ENCODE results near the gene VPS50.

The VPS50 gene

DNA sequence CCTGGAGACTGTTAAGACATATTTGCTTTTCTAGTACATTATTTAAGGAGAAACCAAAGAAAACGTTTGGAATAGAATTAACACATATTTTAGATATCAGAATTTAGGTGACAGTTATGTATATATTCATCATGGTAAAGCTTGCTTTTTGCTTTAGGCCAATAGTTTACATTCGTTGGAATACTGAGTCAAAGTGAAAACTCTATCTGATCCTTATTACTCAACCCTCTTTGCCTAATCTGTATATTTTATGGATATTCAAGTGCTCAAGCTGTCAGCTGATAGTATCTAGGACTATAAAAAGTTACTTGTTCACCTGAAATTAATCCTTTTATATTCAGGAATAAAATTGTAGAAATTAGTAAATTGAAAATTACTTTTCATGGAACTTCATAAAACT, 61.1 kb downstream of the VPS50 start:
- H3K27me3 ChIP-seq (ENCODE audit: control insufficient read depth in 2 of 2, insufficient read depth in 2 of 2, low read length in 2 of 2): no peaks in the 10 kb centered on the region
- no peak overlapping the region for H3K9ac ChIP-seq (ENCODE audit: low read depth in 1 of 2, low read length in 2 of 2)
- H3K9me3 ChIP-seq (ENCODE audit: control insufficient read depth in 2 of 2, low read length in 2 of 2): no peaks in the 10 kb centered on the region
- no peak overlapping the region for H3K4me3 ChIP-seq (ENCODE audit: low read length in 2 of 2)
- no peaks in the 10 kb centered on the region for H3K4me1 ChIP-seq (ENCODE audit: control insufficient read depth in 2 of 2, insufficient read depth in 2 of 2, low read length in 2 of 2)
- no peak overlapping the region for H3K27ac ChIP-seq (ENCODE audit: low read depth in 2 of 2, low read length in 2 of 2)
- H3K36me3 ChIP-seq (ENCODE audit: control insufficient read depth in 2 of 2, insufficient read depth in 2 of 2, low read length in 2 of 2): peaks cover 5 to 14% of the 10 kb centered on the region in 2 donors

DNA sequence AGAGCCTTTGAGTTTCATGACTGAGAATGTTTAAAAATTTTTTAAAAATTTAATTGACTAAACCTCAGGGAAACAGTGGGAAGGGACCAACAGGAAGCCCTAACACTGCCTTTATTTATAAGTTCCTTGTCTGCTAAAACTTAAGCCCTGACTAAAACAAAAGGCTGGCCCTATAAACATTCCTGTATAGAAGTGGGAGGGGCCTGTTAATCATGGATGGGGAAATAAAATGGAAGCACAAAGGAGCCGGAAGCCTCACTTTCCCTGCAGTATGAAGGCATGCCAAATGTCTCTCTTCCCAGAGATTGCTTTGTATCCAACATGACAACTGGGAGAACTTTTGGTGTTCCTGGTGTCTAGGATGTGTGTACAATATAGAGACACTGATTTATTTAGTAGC, 66.0 kb downstream of the VPS50 start:
- Histone ChIP-seq H3K27me3 (ENCODE audit: control insufficient read depth in 2 of 2, insufficient read depth in 2 of 2, low read length in 2 of 2) (no peaks in the 10 kb centered on the region), H3K4me3 (ENCODE audit: low read length in 2 of 2) (no peak overlapping the region), H3K27ac (ENCODE audit: low read depth in 2 of 2, low read length in 2 of 2) (no peak overlapping the region), H3K4me1 (ENCODE audit: control insufficient read depth in 2 of 2, insufficient read depth in 2 of 2, low read length in 2 of 2) (no peaks in the 10 kb centered on the region), H3K36me3 (ENCODE audit: control insufficient read depth in 2 of 2, insufficient read depth in 2 of 2, low read length in 2 of 2) (peaks cover 5 to 9% of the 10 kb centered on the region in 2 donors), H3K9me3 (ENCODE audit: control insufficient read depth in 2 of 2, low read length in 2 of 2) (no peaks in the 10 kb centered on the region), H3K9ac (ENCODE audit: low read depth in 1 of 2, low read length in 2 of 2) (no peak overlapping the region)

DNA sequence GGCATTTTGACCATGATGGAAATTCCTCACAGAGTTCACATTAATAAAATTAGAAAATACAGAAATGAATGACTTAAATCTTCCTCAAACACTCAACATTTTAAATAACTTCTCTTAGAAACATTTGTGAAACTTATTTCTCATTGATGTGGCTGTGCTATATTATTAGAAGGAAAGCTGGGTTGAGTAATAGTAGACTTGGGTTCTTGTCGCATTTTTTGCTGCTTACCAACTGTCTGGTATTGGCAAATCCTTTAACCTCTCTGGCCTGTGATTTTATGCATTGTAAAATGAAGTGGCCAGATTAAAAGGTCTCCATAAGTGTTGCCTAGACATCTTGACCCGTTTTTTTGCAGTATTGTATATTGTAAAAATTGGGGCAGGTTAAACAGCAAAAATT, 66.5 kb downstream of the VPS50 start:
- Histone ChIP-seq H3K4me3 (ENCODE audit: low read length in 2 of 2) (no peak overlapping the region), H3K27ac (ENCODE audit: low read depth in 2 of 2, low read length in 2 of 2) (no peak overlapping the region), H3K4me1 (ENCODE audit: control insufficient read depth in 2 of 2, insufficient read depth in 2 of 2, low read length in 2 of 2) (no peaks in the 10 kb centered on the region), H3K36me3 (ENCODE audit: control insufficient read depth in 2 of 2, insufficient read depth in 2 of 2, low read length in 2 of 2) (peaks cover 5 to 9% of the 10 kb centered on the region in 2 donors), H3K27me3 (ENCODE audit: control insufficient read depth in 2 of 2, insufficient read depth in 2 of 2, low read length in 2 of 2) (no peaks in the 10 kb centered on the region), H3K9me3 (ENCODE audit: control insufficient read depth in 2 of 2, low read length in 2 of 2) (no peaks in the 10 kb centered on the region), H3K9ac (ENCODE audit: low read depth in 1 of 2, low read length in 2 of 2) (no peak overlapping the region)

DNA sequence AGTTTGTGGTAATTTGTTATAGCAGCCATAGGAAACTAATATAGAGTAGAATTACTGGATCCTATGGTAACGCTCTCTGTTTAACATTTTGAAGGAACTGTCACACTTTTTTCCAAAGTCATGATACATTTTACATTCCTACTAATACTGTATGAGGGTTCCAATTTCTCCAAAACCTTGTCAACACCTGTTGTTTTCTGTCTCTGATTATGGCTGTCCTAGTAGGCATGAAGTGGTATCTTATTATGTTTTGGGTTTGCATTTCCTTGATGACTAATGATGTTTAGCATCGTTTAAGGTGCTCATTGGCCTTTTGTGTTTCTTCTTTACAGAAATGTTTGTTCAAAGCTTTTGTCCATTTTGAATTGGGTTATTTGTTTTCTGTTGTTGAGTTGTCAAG, 69.6 kb downstream of the VPS50 start:
- H3K36me3 ChIP-seq (ENCODE audit: control insufficient read depth in 2 of 2, insufficient read depth in 2 of 2, low read length in 2 of 2): peaks cover 4 to 5% of the 10 kb centered on the region in 2 donors
- no peak overlapping the region for H3K27ac ChIP-seq (ENCODE audit: low read depth in 2 of 2, low read length in 2 of 2)
- no peaks in the 10 kb centered on the region for H3K9me3 ChIP-seq (ENCODE audit: control insufficient read depth in 2 of 2, low read length in 2 of 2)
- H3K4me1 ChIP-seq (ENCODE audit: control insufficient read depth in 2 of 2, insufficient read depth in 2 of 2, low read length in 2 of 2): no peaks in the 10 kb centered on the region
- H3K9ac ChIP-seq (ENCODE audit: low read depth in 1 of 2, low read length in 2 of 2): no peak overlapping the region
- H3K4me3 ChIP-seq (ENCODE audit: low read length in 2 of 2): no peak overlapping the region
- no peaks in the 10 kb centered on the region for H3K27me3 ChIP-seq (ENCODE audit: control insufficient read depth in 2 of 2, insufficient read depth in 2 of 2, low read length in 2 of 2)

DNA sequence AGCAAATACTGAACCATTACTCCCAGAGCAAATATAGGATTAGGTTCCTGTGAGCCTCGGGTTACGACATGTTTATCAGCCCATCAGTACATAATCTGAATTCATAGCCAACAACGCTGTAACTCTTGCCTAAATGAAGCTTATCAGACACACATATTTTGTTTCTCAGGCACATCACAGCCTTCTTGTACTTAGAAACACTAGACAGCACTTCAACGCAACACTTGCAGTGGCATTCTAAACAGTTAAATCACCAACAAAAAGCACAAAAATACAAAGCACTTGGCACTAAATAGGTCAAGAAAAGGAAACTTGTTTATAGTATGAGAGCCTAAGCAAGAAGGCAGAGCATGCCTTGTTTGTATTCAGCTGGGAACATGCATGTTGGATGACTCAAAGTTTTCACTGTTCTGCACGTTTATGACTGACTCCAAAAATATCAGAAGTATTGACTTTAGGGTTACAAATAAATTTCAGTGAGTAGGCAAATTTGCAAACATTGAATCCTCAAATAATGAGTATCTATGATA, 75.0 kb downstream of the VPS50 start:
- Histone ChIP-seq H3K9ac (ENCODE audit: low read depth in 1 of 2, low read length in 2 of 2) (no peak overlapping the region), H3K4me1 (ENCODE audit: control insufficient read depth in 2 of 2, insufficient read depth in 2 of 2, low read length in 2 of 2) (no peaks in the 10 kb centered on the region), H3K4me3 (ENCODE audit: low read length in 2 of 2) (no peak overlapping the region), H3K9me3 (ENCODE audit: control insufficient read depth in 2 of 2, low read length in 2 of 2) (no peaks in the 10 kb centered on the region), H3K27me3 (ENCODE audit: control insufficient read depth in 2 of 2, insufficient read depth in 2 of 2, low read length in 2 of 2) (no peaks in the 10 kb centered on the region), H3K36me3 (ENCODE audit: control insufficient read depth in 2 of 2, insufficient read depth in 2 of 2, low read length in 2 of 2) (peaks cover 10 to 16% of the 10 kb centered on the region in 2 donors), H3K27ac (ENCODE audit: low read depth in 2 of 2, low read length in 2 of 2) (no peak overlapping the region)

DNA sequence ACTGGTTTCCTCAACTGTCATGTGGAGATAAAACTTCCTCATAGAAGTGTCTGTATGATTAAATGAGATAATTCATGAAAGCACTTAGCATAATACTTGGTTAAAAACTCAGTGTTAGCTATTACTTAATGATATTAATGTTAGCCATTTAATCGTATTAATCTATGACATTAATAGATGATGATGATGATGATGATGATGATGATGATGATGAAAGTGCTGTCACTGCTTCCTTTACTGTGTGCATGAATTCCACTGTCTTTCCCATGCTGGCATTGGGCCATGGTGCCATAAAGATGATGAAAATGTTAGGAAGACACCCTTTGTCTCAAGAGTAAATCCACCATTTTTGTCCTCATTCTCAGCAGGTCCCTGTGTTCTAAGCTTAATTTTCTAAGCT, 75.8 kb downstream of the VPS50 start:
- no peaks in the 10 kb centered on the region for H3K4me1 ChIP-seq (ENCODE audit: control insufficient read depth in 2 of 2, insufficient read depth in 2 of 2, low read length in 2 of 2)
- peaks cover 13 to 21% of the 10 kb centered on the region in 2 donors for H3K36me3 ChIP-seq (ENCODE audit: control insufficient read depth in 2 of 2, insufficient read depth in 2 of 2, low read length in 2 of 2)
- H3K27me3 ChIP-seq (ENCODE audit: control insufficient read depth in 2 of 2, insufficient read depth in 2 of 2, low read length in 2 of 2): no peaks in the 10 kb centered on the region
- H3K27ac ChIP-seq (ENCODE audit: low read depth in 2 of 2, low read length in 2 of 2): no peak overlapping the region
- no peak overlapping the region for H3K4me3 ChIP-seq (ENCODE audit: low read length in 2 of 2)
- H3K9ac ChIP-seq (ENCODE audit: low read depth in 1 of 2, low read length in 2 of 2): no peak overlapping the region
- no peaks in the 10 kb centered on the region for H3K9me3 ChIP-seq (ENCODE audit: control insufficient read depth in 2 of 2, low read length in 2 of 2)

DNA sequence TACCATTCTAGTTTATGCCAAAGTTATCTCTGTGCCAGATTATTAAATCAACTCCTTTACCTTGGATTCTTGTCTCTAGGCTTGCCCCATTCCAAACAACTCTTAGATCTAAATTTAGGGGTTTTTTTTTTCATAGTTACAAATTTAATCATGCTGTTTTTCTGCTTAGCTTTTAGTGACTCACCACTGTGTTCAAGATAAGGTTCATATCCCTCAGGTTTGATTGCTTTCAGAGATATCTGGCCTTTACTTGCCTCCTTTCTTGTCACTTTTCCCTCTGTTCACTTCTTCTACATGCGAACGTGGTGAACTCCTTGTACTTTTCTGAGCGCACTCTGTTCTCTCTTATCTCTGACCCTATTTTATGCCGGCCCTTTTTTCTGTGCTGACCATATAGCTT, 78.2 kb downstream of the VPS50 start:
- H3K36me3 ChIP-seq (ENCODE audit: control insufficient read depth in 2 of 2, insufficient read depth in 2 of 2, low read length in 2 of 2): peaks cover 23 to 28% of the 10 kb centered on the region in 2 donors
- H3K9ac ChIP-seq (ENCODE audit: low read depth in 1 of 2, low read length in 2 of 2): no peak overlapping the region
- H3K27me3 ChIP-seq (ENCODE audit: control insufficient read depth in 2 of 2, insufficient read depth in 2 of 2, low read length in 2 of 2): no peaks in the 10 kb centered on the region
- H3K4me3 ChIP-seq (ENCODE audit: low read length in 2 of 2): no peak overlapping the region
- H3K9me3 ChIP-seq (ENCODE audit: control insufficient read depth in 2 of 2, low read length in 2 of 2): no peaks in the 10 kb centered on the region
- no peak overlapping the region for H3K27ac ChIP-seq (ENCODE audit: low read depth in 2 of 2, low read length in 2 of 2)
- H3K4me1 ChIP-seq (ENCODE audit: control insufficient read depth in 2 of 2, insufficient read depth in 2 of 2, low read length in 2 of 2): no peaks in the 10 kb centered on the region

DNA sequence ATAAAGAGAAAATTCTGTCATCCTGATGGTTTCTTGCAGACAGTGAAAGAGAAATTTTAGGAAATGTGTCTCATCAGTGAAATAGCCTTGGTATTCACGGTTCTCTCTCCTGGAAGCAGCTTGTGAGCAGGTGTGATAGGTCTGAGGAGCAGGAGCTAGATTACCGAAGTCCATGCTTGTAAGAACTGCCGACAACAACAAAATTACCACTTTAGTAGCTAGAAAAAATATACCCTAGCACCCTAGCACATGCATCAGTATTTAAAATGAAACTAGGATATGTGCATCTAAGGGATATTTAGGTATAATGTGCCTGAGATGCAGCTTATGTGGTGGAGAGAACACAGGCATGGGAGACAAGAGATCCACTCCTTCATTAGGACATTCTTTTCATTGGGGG, 82.3 kb downstream of the VPS50 start:
- Histone ChIP-seq H3K9ac (ENCODE audit: low read depth in 1 of 2, low read length in 2 of 2) (no peak overlapping the region), H3K4me1 (ENCODE audit: control insufficient read depth in 2 of 2, insufficient read depth in 2 of 2, low read length in 2 of 2) (no peaks in the 10 kb centered on the region), H3K4me3 (ENCODE audit: low read length in 2 of 2) (no peak overlapping the region), H3K9me3 (ENCODE audit: control insufficient read depth in 2 of 2, low read length in 2 of 2) (no peaks in the 10 kb centered on the region), H3K36me3 (ENCODE audit: control insufficient read depth in 2 of 2, insufficient read depth in 2 of 2, low read length in 2 of 2) (peaks cover 19 to 20% of the 10 kb centered on the region in 2 donors), H3K27ac (ENCODE audit: low read depth in 2 of 2, low read length in 2 of 2) (no peak overlapping the region), H3K27me3 (ENCODE audit: control insufficient read depth in 2 of 2, insufficient read depth in 2 of 2, low read length in 2 of 2) (no peaks in the 10 kb centered on the region)

DNA sequence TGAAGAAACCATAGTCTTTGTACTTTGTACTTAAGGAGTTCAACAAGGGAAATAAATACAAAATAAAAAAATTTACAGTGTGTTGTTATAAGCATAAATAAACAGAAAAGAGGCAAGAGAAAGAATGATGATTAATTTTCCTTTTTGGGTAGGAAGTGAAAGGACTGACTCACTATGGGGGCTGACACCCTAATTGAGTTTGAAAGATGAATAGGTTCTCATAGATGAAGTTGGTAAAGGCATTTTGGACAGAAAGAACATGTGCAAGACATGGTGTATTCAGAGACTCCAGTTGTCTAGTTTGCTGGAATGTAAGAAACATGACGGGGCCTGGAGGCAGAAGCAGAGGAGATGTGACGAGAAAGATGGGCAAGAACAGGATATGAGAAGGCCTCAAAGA, 83.7 kb downstream of the VPS50 start:
- no peaks in the 10 kb centered on the region for H3K9me3 ChIP-seq (ENCODE audit: control insufficient read depth in 2 of 2, low read length in 2 of 2)
- H3K9ac ChIP-seq (ENCODE audit: low read depth in 1 of 2, low read length in 2 of 2): no peak overlapping the region
- H3K36me3 ChIP-seq (ENCODE audit: control insufficient read depth in 2 of 2, insufficient read depth in 2 of 2, low read length in 2 of 2): peaks cover 20 to 23% of the 10 kb centered on the region in 2 donors
- no peaks in the 10 kb centered on the region for H3K4me1 ChIP-seq (ENCODE audit: control insufficient read depth in 2 of 2, insufficient read depth in 2 of 2, low read length in 2 of 2)
- no peak overlapping the region for H3K4me3 ChIP-seq (ENCODE audit: low read length in 2 of 2)
- no peaks in the 10 kb centered on the region for H3K27me3 ChIP-seq (ENCODE audit: control insufficient read depth in 2 of 2, insufficient read depth in 2 of 2, low read length in 2 of 2)
- H3K27ac ChIP-seq (ENCODE audit: low read depth in 2 of 2, low read length in 2 of 2): no peak overlapping the region

DNA sequence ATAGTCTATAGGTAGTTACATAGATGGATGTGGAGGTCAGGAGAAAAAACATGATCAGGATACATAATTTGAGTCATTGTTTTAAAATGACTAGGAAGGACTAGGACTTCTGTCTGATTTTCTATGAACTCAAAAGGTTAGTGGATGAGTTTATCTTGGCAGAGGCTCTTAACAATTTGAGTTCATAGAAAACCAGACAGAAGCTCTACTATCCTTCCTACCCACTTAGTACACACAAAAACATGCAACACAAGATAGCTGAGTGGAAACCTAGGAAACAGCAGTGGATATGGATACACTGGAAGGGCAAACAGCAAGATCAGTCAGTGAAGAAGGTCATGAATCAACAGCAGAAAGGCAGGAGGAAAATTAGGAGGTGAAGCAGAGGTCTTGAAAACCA, 84.6 kb downstream of the VPS50 start:
- Histone ChIP-seq H3K27ac (ENCODE audit: low read depth in 2 of 2, low read length in 2 of 2) (no peak overlapping the region), H3K9me3 (ENCODE audit: control insufficient read depth in 2 of 2, low read length in 2 of 2) (no peaks in the 10 kb centered on the region), H3K9ac (ENCODE audit: low read depth in 1 of 2, low read length in 2 of 2) (no peak overlapping the region), H3K4me3 (ENCODE audit: low read length in 2 of 2) (no peak overlapping the region), H3K4me1 (ENCODE audit: control insufficient read depth in 2 of 2, insufficient read depth in 2 of 2, low read length in 2 of 2) (no peaks in the 10 kb centered on the region), H3K27me3 (ENCODE audit: control insufficient read depth in 2 of 2, insufficient read depth in 2 of 2, low read length in 2 of 2) (no peaks in the 10 kb centered on the region), H3K36me3 (ENCODE audit: control insufficient read depth in 2 of 2, insufficient read depth in 2 of 2, low read length in 2 of 2) (peaks cover 22 to 25% of the 10 kb centered on the region in 2 donors)

DNA sequence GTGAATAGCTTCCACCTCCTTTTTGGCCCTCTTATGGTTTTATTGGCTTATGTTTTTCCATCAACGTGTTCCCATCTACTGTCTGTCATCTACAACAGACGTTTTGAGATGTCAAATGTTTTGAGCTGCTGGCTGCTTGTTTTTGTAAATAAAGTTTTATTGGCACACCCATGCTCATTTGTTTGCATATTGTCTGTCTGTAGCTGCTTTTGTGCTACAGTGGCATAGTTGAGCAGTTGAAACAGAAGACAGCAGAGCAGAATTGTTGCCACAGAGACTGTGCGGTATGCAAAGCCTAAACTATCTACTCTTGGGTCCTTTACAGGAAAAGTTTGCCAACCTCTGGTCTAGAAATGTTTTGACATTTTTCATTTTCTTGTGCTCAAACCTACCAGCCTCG, 88.7 kb downstream of the VPS50 start:
- Histone ChIP-seq H3K4me1 (ENCODE audit: control insufficient read depth in 2 of 2, insufficient read depth in 2 of 2, low read length in 2 of 2) (no peaks in the 10 kb centered on the region), H3K27ac (ENCODE audit: low read depth in 2 of 2, low read length in 2 of 2) (no peak overlapping the region), H3K27me3 (ENCODE audit: control insufficient read depth in 2 of 2, insufficient read depth in 2 of 2, low read length in 2 of 2) (no peaks in the 10 kb centered on the region), H3K9me3 (ENCODE audit: control insufficient read depth in 2 of 2, low read length in 2 of 2) (no peaks in the 10 kb centered on the region), H3K4me3 (ENCODE audit: low read length in 2 of 2) (no peak overlapping the region), H3K36me3 (ENCODE audit: control insufficient read depth in 2 of 2, insufficient read depth in 2 of 2, low read length in 2 of 2) (peaks cover 9 to 11% of the 10 kb centered on the region in 2 donors), H3K9ac (ENCODE audit: low read depth in 1 of 2, low read length in 2 of 2) (no peak overlapping the region)
